ENCODE results near the gene MLKL. TPM values are rescaled to one million over a fixed set of nuclear protein-coding genes. Genes with fewer than 3 reads are reported as not detected.
"Not testable (repeated sequence)": the region's sequence is repeated elsewhere in the genome, so short reads cannot be mapped to it uniquely, and the experiment has no call there.

MLKL gene
- total RNA-seq, 1 experiment from 2014 or later: 4.7 TPM

DNA sequence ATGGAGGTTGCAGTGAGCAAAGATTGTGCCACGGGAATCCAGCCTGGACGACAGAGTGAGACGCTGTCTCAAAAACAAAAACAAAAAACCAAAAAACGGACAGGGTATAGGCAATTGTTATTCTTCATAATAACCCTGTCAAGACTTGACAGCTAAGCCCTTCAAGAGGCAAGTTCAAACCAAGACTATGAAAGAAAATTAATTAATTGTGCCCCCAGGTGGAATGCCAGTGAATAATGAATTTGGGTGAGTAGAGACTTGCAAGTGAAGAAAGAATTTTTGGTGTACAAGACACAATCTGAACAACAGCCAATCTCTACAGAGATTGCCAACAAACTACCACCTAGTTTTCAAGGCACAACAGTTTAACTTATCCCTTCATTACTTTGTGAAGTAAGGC lies 40.3 kb downstream of the MLKL start:
- DNase-seq: no peak
- no peak overlapping the region for H3K4me3 ChIP-seq (ENCODE audit: low read length)
- H3K9me3 ChIP-seq (ENCODE audit: low read length): no peaks in the 10 kb centered on the region
- no peak overlapping the region for H3K27ac ChIP-seq (ENCODE audit: low read length)
- no peaks in the 10 kb centered on the region for H3K9me2 ChIP-seq (replicated peaks; ENCODE audit: insufficient read depth, low read length)
- no peak overlapping the region for H3K9ac ChIP-seq (ENCODE audit: low read length)
- H3K4me2 ChIP-seq (ENCODE audit: low read depth, low read length, poor library complexity, severe bottlenecking): no peak overlapping the region
- peaks cover 97% of the 10 kb centered on the region for H3K79me2 ChIP-seq (ENCODE audit: low read length)
- no peaks in the 10 kb centered on the region for H3K27me3 ChIP-seq (ENCODE audit: low read length)
- peaks cover 32% of the 10 kb centered on the region for H3K4me1 ChIP-seq (ENCODE audit: low read length)
- peaks cover 51% of the 10 kb centered on the region for H4K20me1 ChIP-seq (ENCODE audit: insufficient read depth, low read depth, low read length)
- no peak overlapping the region for H2AFZ ChIP-seq (ENCODE audit: low read length)
- H3K36me3 ChIP-seq (ENCODE audit: insufficient read depth, low read length): peaks cover 72% of the 10 kb centered on the region; the same call in 1 of the 2 replicates

GRCh38 chr16:74659041-74659440 lies 41.6 kb downstream of the MLKL start:
- peaks cover 65% of the 10 kb centered on the region; the same call in 1 of the 2 replicates for H3K36me3 ChIP-seq (ENCODE audit: insufficient read depth, low read length)
- H3K4me2 ChIP-seq (ENCODE audit: low read depth, low read length, poor library complexity, severe bottlenecking): no peak overlapping the region
- H2AFZ ChIP-seq (ENCODE audit: low read length): no peak overlapping the region

DNA sequence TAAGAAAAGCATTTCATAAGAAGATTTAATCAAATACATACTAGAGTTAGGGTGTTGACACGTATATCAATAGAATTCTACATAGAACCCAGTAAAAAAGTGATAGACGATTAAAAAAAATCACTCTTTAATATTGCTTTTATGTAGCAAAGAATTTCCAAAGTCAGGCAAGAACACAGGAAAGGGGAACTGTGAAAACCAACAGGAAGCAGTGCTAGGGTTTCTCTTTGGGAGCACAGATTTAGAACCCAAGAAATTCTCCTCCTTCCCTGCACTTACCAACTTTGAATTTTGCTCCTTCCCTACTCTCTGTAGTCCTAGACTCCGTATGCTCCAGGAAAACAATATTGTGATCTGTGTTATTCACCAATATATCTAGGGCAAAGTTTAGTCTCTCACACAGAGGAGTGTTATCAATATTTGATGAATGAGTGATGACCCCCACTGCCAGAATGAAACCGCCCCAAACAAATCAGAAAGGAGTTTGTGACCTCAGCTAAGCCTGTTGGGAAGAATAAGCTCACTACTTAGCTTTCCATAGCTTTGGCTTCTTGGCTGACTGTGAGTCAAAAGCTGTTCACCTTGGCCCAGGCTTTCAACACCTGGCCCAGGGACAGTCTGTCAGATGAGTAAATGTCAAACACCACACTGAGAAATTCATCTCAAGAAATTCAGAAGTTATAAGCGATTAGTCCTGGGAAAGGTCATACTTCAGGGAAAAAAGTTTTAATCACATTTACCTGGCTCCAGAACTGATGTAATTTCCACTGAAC lies 42.6 kb downstream of the MLKL start:
- no peaks in the 10 kb centered on the region for H3K27me3 ChIP-seq (ENCODE audit: low read length)
- peaks cover 55% of the 10 kb centered on the region; the same call in 1 of the 2 replicates for H3K36me3 ChIP-seq (ENCODE audit: insufficient read depth, low read length)
- peaks cover 43% of the 10 kb centered on the region for H4K20me1 ChIP-seq (ENCODE audit: insufficient read depth, low read depth, low read length)
- no peak overlapping the region for H3K4me2 ChIP-seq (ENCODE audit: low read depth, low read length, poor library complexity, severe bottlenecking)
- no peak overlapping the region for H3K27ac ChIP-seq (ENCODE audit: low read length)
- H3K9ac ChIP-seq (ENCODE audit: low read length): no peak overlapping the region
- H3K4me3 ChIP-seq (ENCODE audit: low read length): no peak overlapping the region
- DNase-seq: no peak
- H3K9me3 ChIP-seq (ENCODE audit: low read length): no peaks in the 10 kb centered on the region
- peaks cover 9% of the 10 kb centered on the region for H3K4me1 ChIP-seq (ENCODE audit: low read length)
- H3K9me2 ChIP-seq (replicated peaks; ENCODE audit: insufficient read depth, low read length): no peaks in the 10 kb centered on the region
- peaks cover 95% of the 10 kb centered on the region for H3K79me2 ChIP-seq (ENCODE audit: low read length)
- no peak overlapping the region for H2AFZ ChIP-seq (ENCODE audit: low read length)

More at GRCh38 chr16:74659041-74659440, 41.6 kb downstream of the MLKL start:
- Histone ChIP-seq H3K27me3 (ENCODE audit: low read length) (no peaks in the 10 kb centered on the region), H3K4me3 (ENCODE audit: low read length) (no peak overlapping the region), H4K20me1 (ENCODE audit: insufficient read depth, low read depth, low read length) (peaks cover 47% of the 10 kb centered on the region), H3K27ac (ENCODE audit: low read length) (no peak overlapping the region), H3K9ac (ENCODE audit: low read length) (no peak overlapping the region), H3K9me2 (replicated peaks; ENCODE audit: insufficient read depth, low read length) (no peaks in the 10 kb centered on the region), H3K9me3 (ENCODE audit: low read length) (no peaks in the 10 kb centered on the region), H3K79me2 (ENCODE audit: low read length) (peaks cover 95% of the 10 kb centered on the region), H3K4me1 (ENCODE audit: low read length) (peaks cover 19% of the 10 kb centered on the region)
- no peak for DNase-seq

- Histone ChIP-seq H3K79me2 (ENCODE audit: low read length) (peaks cover 95% of the 10 kb centered on the region), H3K4me1 (ENCODE audit: low read length) (peaks cover 12% of the 10 kb centered on the region), H3K27ac (ENCODE audit: low read length) (no peak overlapping the region), H3K27me3 (ENCODE audit: low read length) (no peaks in the 10 kb centered on the region), H3K4me2 (ENCODE audit: low read depth, low read length, poor library complexity, severe bottlenecking) (no peak overlapping the region), H3K9me2 (replicated peaks; ENCODE audit: insufficient read depth, low read length) (no peaks in the 10 kb centered on the region), H2AFZ (ENCODE audit: low read length) (no peak overlapping the region), H3K36me3 (ENCODE audit: insufficient read depth, low read length) (peaks cover 47% of the 10 kb centered on the region; the same call in 1 of the 2 replicates), H3K4me3 (ENCODE audit: low read length) (no peak overlapping the region), H3K9ac (ENCODE audit: low read length) (no peak overlapping the region), H4K20me1 (ENCODE audit: insufficient read depth, low read depth, low read length) (peaks cover 32% of the 10 kb centered on the region), H3K9me3 (ENCODE audit: low read length) (no peaks in the 10 kb centered on the region)
- DNase-seq: no peak
Measured at GRCh38 chr16:74654536-74655050, 46.1 kb downstream of the MLKL start.

DNA sequence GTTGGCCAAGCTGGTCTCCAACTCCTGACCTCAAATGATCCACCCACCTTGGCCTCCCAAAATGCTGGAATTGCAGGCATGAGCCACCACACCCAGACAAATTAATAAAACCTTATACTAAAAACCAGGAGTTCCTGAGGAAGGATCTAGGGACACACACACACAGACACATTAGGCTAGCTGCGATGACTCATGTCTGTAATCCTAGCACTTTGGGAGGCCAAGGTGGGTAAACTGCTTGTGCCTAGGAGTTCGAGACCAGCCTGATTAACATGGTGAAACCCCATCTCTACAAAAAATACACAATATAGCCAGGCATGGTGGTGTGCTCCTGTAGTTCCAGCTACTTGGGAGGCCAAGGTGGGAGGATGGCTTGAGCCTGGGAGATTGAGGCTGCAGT lies 47.8 kb downstream of the MLKL start:
- DNase-seq; H3K27me3 ChIP-seq (ENCODE audit: low read length); H3K9me3 ChIP-seq (ENCODE audit: low read length); H3K9me2 ChIP-seq (replicated peaks; ENCODE audit: insufficient read depth, low read length); H2AFZ ChIP-seq (ENCODE audit: low read length); H3K4me2 ChIP-seq (ENCODE audit: low read depth, low read length, poor library complexity, severe bottlenecking); H3K4me3 ChIP-seq (ENCODE audit: low read length); H3K9ac ChIP-seq (ENCODE audit: low read length); H3K27ac ChIP-seq (ENCODE audit: low read length): not testable (repeated sequence)
- Histone ChIP-seq H3K4me1 (ENCODE audit: low read length) (peaks cover 12% of the 10 kb centered on the region), H4K20me1 (ENCODE audit: insufficient read depth, low read depth, low read length) (peaks cover 19% of the 10 kb centered on the region), H3K36me3 (ENCODE audit: insufficient read depth, low read length) (peaks cover 47% of the 10 kb centered on the region; the same call in 1 of the 2 replicates), H3K79me2 (ENCODE audit: low read length) (peaks cover 91% of the 10 kb centered on the region)

- Histone ChIP-seq H3K9ac (ENCODE audit: low read length) (no peak overlapping the region), H3K79me2 (ENCODE audit: low read length) (peaks cover 86% of the 10 kb centered on the region), H2AFZ (ENCODE audit: low read length) (no peak overlapping the region), H3K27me3 (ENCODE audit: low read length) (no peaks in the 10 kb centered on the region), H3K36me3 (ENCODE audit: insufficient read depth, low read length) (peaks cover 45% of the 10 kb centered on the region; the same call in 1 of the 2 replicates), H3K4me2 (ENCODE audit: low read depth, low read length, poor library complexity, severe bottlenecking) (no peak overlapping the region), H3K4me3 (ENCODE audit: low read length) (no peak overlapping the region), H3K4me1 (ENCODE audit: low read length) (peaks cover 12% of the 10 kb centered on the region), H3K9me3 (ENCODE audit: low read length) (no peaks in the 10 kb centered on the region), H3K9me2 (replicated peaks; ENCODE audit: insufficient read depth, low read length) (no peaks in the 10 kb centered on the region), H4K20me1 (ENCODE audit: insufficient read depth, low read depth, low read length) (peaks cover 17% of the 10 kb centered on the region; the same call in 1 of the 2 replicates), H3K27ac (ENCODE audit: low read length) (no peak overlapping the region)
- DNase-seq: no peak
Measured at GRCh38 chr16:74652249-74652648, 48.4 kb downstream of the MLKL start.

GRCh38 chr16:74651841-74652240 lies 48.8 kb downstream of the MLKL start:
- DNase-seq: no peak
- Histone ChIP-seq H3K36me3 (ENCODE audit: insufficient read depth, low read length) (peaks cover 43% of the 10 kb centered on the region; the same call in 1 of the 2 replicates), H3K9me2 (replicated peaks; ENCODE audit: insufficient read depth, low read length) (no peaks in the 10 kb centered on the region), H3K79me2 (ENCODE audit: low read length) (peaks cover 86% of the 10 kb centered on the region), H3K4me2 (ENCODE audit: low read depth, low read length, poor library complexity, severe bottlenecking) (no peak overlapping the region), H3K27ac (ENCODE audit: low read length) (no peak overlapping the region), H3K9ac (ENCODE audit: low read length) (no peak overlapping the region), H4K20me1 (ENCODE audit: insufficient read depth, low read depth, low read length) (peaks cover 17% of the 10 kb centered on the region; the same call in 1 of the 2 replicates), H3K9me3 (ENCODE audit: low read length) (no peaks in the 10 kb centered on the region), H3K4me3 (ENCODE audit: low read length) (no peak overlapping the region), H3K27me3 (ENCODE audit: low read length) (no peaks in the 10 kb centered on the region), H2AFZ (ENCODE audit: low read length) (no peak overlapping the region), H3K4me1 (ENCODE audit: low read length) (peaks cover 12% of the 10 kb centered on the region)

DNA sequence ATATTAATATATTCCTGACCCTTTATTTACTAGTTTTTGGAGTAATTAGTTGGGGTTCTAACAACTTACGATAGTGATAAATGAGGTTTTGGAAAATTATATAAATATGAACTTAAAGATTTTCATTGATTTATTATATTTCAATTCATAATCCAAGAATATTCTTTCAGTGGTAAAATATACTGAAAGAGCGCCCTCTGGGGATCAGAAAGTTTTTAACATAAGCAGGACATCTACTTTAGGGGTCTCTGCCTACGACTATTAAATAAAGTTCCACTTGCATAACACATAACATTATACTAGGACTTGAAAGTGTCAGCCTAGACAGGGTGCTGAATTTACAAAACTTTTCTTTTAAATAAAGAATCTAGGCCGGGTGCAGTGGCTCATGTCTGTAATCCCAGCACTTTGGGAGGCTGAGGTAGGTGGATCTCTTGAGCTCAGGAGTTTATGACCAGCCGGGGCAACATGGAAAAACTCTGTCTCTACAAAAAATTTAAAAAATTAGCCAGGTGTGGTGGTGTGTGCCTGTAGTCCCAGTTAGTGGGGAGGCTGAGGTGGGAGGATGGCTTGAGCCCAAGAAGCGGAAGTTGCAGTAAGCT lies 49.6 kb downstream of the MLKL start:
- no peaks in the 10 kb centered on the region for H3K9me3 ChIP-seq (ENCODE audit: low read length)
- H3K4me1 ChIP-seq (ENCODE audit: low read length): peaks cover 12% of the 10 kb centered on the region
- no peak overlapping the region for H2AFZ ChIP-seq (ENCODE audit: low read length)
- H3K27ac ChIP-seq (ENCODE audit: low read length): no peak overlapping the region
- H3K9ac ChIP-seq (ENCODE audit: low read length): no peak overlapping the region
- no peaks in the 10 kb centered on the region for H3K9me2 ChIP-seq (replicated peaks; ENCODE audit: insufficient read depth, low read length)
- H3K79me2 ChIP-seq (ENCODE audit: low read length): peaks cover 79% of the 10 kb centered on the region
- peak; percentile 57 for DNase-seq
- no peaks in the 10 kb centered on the region for H3K27me3 ChIP-seq (ENCODE audit: low read length)
- H3K4me3 ChIP-seq (ENCODE audit: low read length): no peak overlapping the region
- H3K4me2 ChIP-seq (ENCODE audit: low read depth, low read length, poor library complexity, severe bottlenecking): no peak overlapping the region
- H3K36me3 ChIP-seq (ENCODE audit: insufficient read depth, low read length): peaks cover 40% of the 10 kb centered on the region; the same call in 1 of the 2 replicates
- H4K20me1 ChIP-seq (ENCODE audit: insufficient read depth, low read depth, low read length): peaks cover 17% of the 10 kb centered on the region; the same call in 1 of the 2 replicates
